A549 (cell line): ENCODE measurements around the gene TNFRSF19. TPM values are rescaled to one million over a fixed set of nuclear protein-coding genes. Genes with fewer than 3 reads are reported as not detected.

Experiments used
- ATAC-seq, 2 experiments: fragments of 200-7000 bp in 1 of 2; fragments of >200 bp in 1 of 2; cut with Nextera tagmentation in 1 of 2; cut with Tn5 transposase in 1 of 2; 3 replicates each; pipeline versions ENCODE4 v1.8.0 to v1.9.1; 2018 to 2020; ENCODE audit warnings: mild to moderate bottlenecking in 1 of 2, moderate library complexity in 1 of 2
- CTCF ChIA-PET: fragments of 300-600 bp; sonication (Branson Sonifier 250); formaldehyde crosslinking; extraction: SDS; loops from one replicate; lab custom pipeline; 2021; ENCODE audit warnings: antibody characterized with exemption, inconsistent platforms; lab: Yijun Ruan, JAX
- POLR2A ChIA-PET: fragments of 350-600 bp; formaldehyde crosslinking; extraction: SDS; loops from one replicate; lab custom pipeline; 2021; ENCODE audit warnings: antibody characterized with exemption, inconsistent platforms; lab: Yijun Ruan, JAX
- DNase-seq, 2 experiments: peaks; one replicate each; pipeline versions ENCODE4 v3.0.0 to v3.0.0-alpha.2; 2011 to 2016; ENCODE audit warnings: low read depth in 1 of 2, low spot score in 1 of 2
- FAIRE-seq: peaks from 2 replicates; lab custom pipeline; 2011; peaks lifted over from hg19 to GRCh38; lab: Jason Lieb, UNC
- H3K27ac ChIP-seq, 2 experiments: fragments of >200 bp; sonication (Bioruptor Twin); formaldehyde crosslinking; 3 replicates each; pipeline ENCODE4 v1.5.1; 2016 to 2017
- H3K4me1 ChIP-seq: fragments of >200 bp; sonication (Bioruptor Twin); formaldehyde crosslinking; 3 replicates; pipeline ENCODE4 v1.6.1; 2016
- H3K4me2 ChIP-seq: fragments of >200 bp; sonication (Bioruptor Twin); formaldehyde crosslinking; 3 replicates; pipeline ENCODE4 v1.6.1; 2016
- H3K4me3 ChIP-seq: fragments of >200 bp; sonication (Bioruptor Twin); formaldehyde crosslinking; 3 replicates; pipeline ENCODE4 v1.5.1; 2016
- H3K9me3 ChIP-seq: fragments of >200 bp; sonication (Bioruptor Twin); formaldehyde crosslinking; 3 replicates; pipeline ENCODE4 v1.6.1; 2016
- CBX2 ChIP-seq: fragments of 200-600 bp; sonication (generic); IDR thresholded peaks from 2 replicates; pipeline ENCODE4 v1.6.1; 2016; ENCODE audit warnings: low read depth, mild to moderate bottlenecking, borderline replicate concordance
- CEBPB ChIP-seq, 2 experiments: fragments of >200 bp in 1 of 2; sonication (Bioruptor Twin) in 1 of 2; formaldehyde crosslinking in 1 of 2; IDR thresholded peaks; 2 replicates each; pipeline ENCODE4 v1.6.1; 2012 to 2016
- CHD4 ChIP-seq: fragments of 200-600 bp; sonication (generic); IDR thresholded peaks from 2 replicates; pipeline ENCODE4 v1.6.1; 2016; ENCODE audit warnings: antibody characterized with exemption, mild to moderate bottlenecking, borderline replicate concordance
- EHF ChIP-seq: fragments of 250-450 bp; sonication (Bioruptor Pico); IDR thresholded peaks from 2 replicates; pipeline ENCODE4 v1.5.0; 2020; ENCODE audit warnings: mild to moderate bottlenecking
- EP300 ChIP-seq, 2 experiments: fragments of >200 bp; sonication (Bioruptor Twin); formaldehyde crosslinking; IDR thresholded peaks; 2 replicates in 1 of 2; 3 replicates in 1 of 2; pipeline ENCODE4 v1.6.1; 2016 to 2017
- FOSB ChIP-seq: fragments of 250-450 bp; sonication (Bioruptor Pico); IDR thresholded peaks from 2 replicates; pipeline ENCODE4 v1.5.0; 2020; ENCODE audit warnings: mild to moderate bottlenecking, moderate library complexity
- FOXS1 ChIP-seq: fragments of 250-450 bp; sonication (Bioruptor Pico); IDR thresholded peaks from 2 replicates; pipeline ENCODE4 v1.5.0; 2020; ENCODE audit warnings: mild to moderate bottlenecking, moderate library complexity
- GATA3 ChIP-seq: IDR thresholded peaks from 2 replicates; pipeline ENCODE4 v1.6.1; 2012; ENCODE audit warnings: borderline replicate concordance
- HES2 ChIP-seq: fragments of >200 bp; sonication (Bioruptor Twin); formaldehyde crosslinking; IDR thresholded peaks from 2 replicates; pipeline ENCODE4 v1.6.1; 2016
- JUN ChIP-seq, 2 experiments: fragments of >200 bp; sonication (Bioruptor Twin); formaldehyde crosslinking; IDR thresholded peaks; 2 replicates in 1 of 2; 3 replicates in 1 of 2; pipeline ENCODE4 v1.6.1; 2016 to 2017
- KDM1A ChIP-seq: fragments of 200-600 bp; sonication (generic); IDR thresholded peaks from 2 replicates; pipeline ENCODE4 v1.6.1; 2016; ENCODE audit warnings: low read depth, mild to moderate bottlenecking
- KDM5A ChIP-seq: fragments of 200-600 bp; sonication (generic); IDR thresholded peaks from 2 replicates; pipeline ENCODE4 v1.6.1; 2016; ENCODE audit warnings: antibody characterized with exemption, mild to moderate bottlenecking
- MAFK ChIP-seq: fragments of 450-650 bp; IDR thresholded peaks from 2 replicates; pipeline ENCODE4 v1.6.1; 2014; ENCODE audit not compliant: partially characterized antibody
- MAZ ChIP-seq: fragments of 150-350 bp; IDR thresholded peaks from 2 replicates; pipeline ENCODE4 v1.6.1; 2014; ENCODE audit warnings: antibody characterized with exemption, low read depth, low read length, borderline replicate concordance
- MYC ChIP-seq: IDR thresholded peaks from 2 replicates; pipeline ENCODE4 v1.6.1; 2012; ENCODE audit warnings: mild to moderate bottlenecking, inconsistent platforms, low read length, improper control_type of control experiment, borderline replicate concordance
- NFE2L2 ChIP-seq: fragments of 150-350 bp; conservative IDR thresholded peaks from 2 replicates; pipeline ENCODE4 v1.6.1; 2014; ENCODE audit warnings: low read length
- NPAS2 ChIP-seq: fragments of 250-450 bp; sonication (Bioruptor Pico); IDR thresholded peaks from 2 replicates; pipeline ENCODE4 v1.8.0; 2022; ENCODE audit warnings: mild to moderate bottlenecking, moderate library complexity, borderline replicate concordance
- PHF8 ChIP-seq: fragments of 200-600 bp; sonication (generic); IDR thresholded peaks from 2 replicates; pipeline ENCODE4 v1.6.1; 2016; ENCODE audit warnings: low read depth, mild to moderate bottlenecking, antibody characterized with exemption, moderate library complexity, borderline replicate concordance
- POLR2AphosphoS2 ChIP-seq: conservative IDR thresholded peaks from 2 replicates; pipeline ENCODE4 v1.6.1; 2012; ENCODE audit warnings: low read length, improper control_type of control experiment, inconsistent platforms
- RAD21 ChIP-seq, 2 experiments: fragments of >200 bp in 1 of 2; sonication (Bioruptor Twin) in 1 of 2; formaldehyde crosslinking in 1 of 2; IDR thresholded peaks in 1 of 2; conservative IDR thresholded peaks in 1 of 2; 2 replicates in 1 of 2; 3 replicates in 1 of 2; pipeline ENCODE4 v1.6.1; 2012 to 2018; ENCODE audit warnings: inconsistent platforms in 1 of 2
- RARB ChIP-seq: fragments of 250-450 bp; sonication (Bioruptor Pico); IDR thresholded peaks from 2 replicates; pipeline ENCODE4 v1.8.0; 2021; ENCODE audit warnings: mild to moderate bottlenecking, moderate library complexity
- REST ChIP-seq: fragments of 200-600 bp; sonication (generic); IDR thresholded peaks from 2 replicates; pipeline ENCODE4 v1.6.1; 2016; ENCODE audit warnings: antibody characterized with exemption, mild to moderate bottlenecking, moderate library complexity
- RFX5 ChIP-seq: fragments of 450-650 bp; IDR thresholded peaks from 2 replicates; pipeline ENCODE4 v1.7.1; 2014; ENCODE audit warnings: antibody characterized with exemption, mild to moderate bottlenecking, moderate library complexity
- USF2 ChIP-seq: fragments of 450-650 bp; IDR thresholded peaks from 2 replicates; pipeline ENCODE4 v1.6.1; 2014; ENCODE audit warnings: antibody characterized with exemption
- ZC3H11A ChIP-seq: fragments of 450-650 bp; IDR thresholded peaks from 2 replicates; pipeline ENCODE4 v1.6.1; 2014; ENCODE audit warnings: antibody characterized with exemption, mild to moderate bottlenecking
- whole genome bisulfite sequencing: methylation state at CpG from one replicate; pipeline ENCODE4 v1.1.6; 2017; ENCODE audit errors: missing lambda C conversion rate; 5-methylcytosine and 5-hydroxymethylcytosine counted together
- polyA plus RNA-seq, 4 experiments: library from polyadenylated mRNA; depleted of rRNA in 3 of 4; stranded (reverse); fragments of >200 nt; fragmentation: RNase III in 1 of 4; extraction: RNeasy Plus Mini Kit Qiagen cat#74134 plus additional on column Dnase treatment in 1 of 4; gene quantifications; 2 replicates in 3 of 4; 3 replicates in 1 of 4; pipeline ENCODE4 v1.2.3, GENCODE V29; 2011 to 2017

TNFRSF19 gene
- polyA plus RNA-seq, 2 of the 4 experiments (the other 2 are of a cell fraction), result 1.2 to 1.9 TPM

GRCh38 chr13:23612731-23613130, 42.5 kb downstream of the TNFRSF19 start:
- no peak overlapping the region for H3K27ac ChIP-seq
- H3K9me3 ChIP-seq, result no peaks in the 10 kb centered on the region
- DNase-seq, result no peak
- no peak for FAIRE-seq
- 82% methylated on average over 2 of the region's 2 CpGs for WGBS
- peaks cover 12% of the 10 kb centered on the region; the same call in 2 of the 3 replicates for H3K4me1 ChIP-seq
- TF ChIP-seq HES2, result no peak
- no peak for TF ChIP-seq ZC3H11A
- no peak for TF ChIP-seq FOXS1
- TF ChIP-seq NFE2L2, result no peak
- TF ChIP-seq JUN (IDR thresholded peaks at IDR 0.05), result no peak
- TF ChIP-seq RAD21 (conservative IDR thresholded peaks at IDR 0.05 in 1 of 2, IDR thresholded peaks at IDR 0.05 in 1 of 2), result no peak
- no peak for TF ChIP-seq EP300 (IDR thresholded peaks at IDR 0.05)
- TF ChIP-seq KDM5A, result no peak
- TF ChIP-seq USF2, result no peak
- no peak for TF ChIP-seq MAZ
- TF ChIP-seq FOSB (CRISPR knock-in tag), result no peak
- TF ChIP-seq NPAS2 (CRISPR knock-in tag), result no peak
- TF ChIP-seq POLR2AphosphoS2, result no peak
- no peak for TF ChIP-seq KDM1A
- POLR2A ChIA-PET, result no interaction called here
- no peak overlapping the region for H3K4me2 ChIP-seq
- no peak for ATAC-seq
- no peak overlapping the region for H3K4me3 ChIP-seq
- CTCF ChIA-PET, result no interaction called here

GRCh38 chr13:23613596-23613995, 43.4 kb downstream of the TNFRSF19 start:
- FAIRE-seq (no peak), DNase-seq (no peak), ATAC-seq (no peak)
- H3K4me1 ChIP-seq, result peaks cover 20% of the 10 kb centered on the region
- no peak overlapping the region for H3K4me2 ChIP-seq
- TF ChIP-seq FOXS1 (no peak), RFX5 (no peak), CBX2 (no peak)
- H3K27ac ChIP-seq, result no peak overlapping the region
- no peak overlapping the region for H3K4me3 ChIP-seq
- 55% methylated on average over 2 of the region's 3 CpGs for WGBS
- no peaks in the 10 kb centered on the region for H3K9me3 ChIP-seq
- ChIA-PET CTCF (interaction anchor here (0.9 kb wide), 1 partner anchor 146 kb away, joined by 3 read pairs; no protein-coding TSS in a partner anchor), POLR2A (no interaction called here)

- ATAC-seq (no peak), DNase-seq (no peak), FAIRE-seq (no peak)
- TF ChIP-seq HES2 (no peak), MAZ (no peak), RARB (CRISPR knock-in tag) (no peak), NPAS2 (CRISPR knock-in tag) (no peak), CHD4 (no peak), MYC (no peak), MAFK (no peak), EHF (CRISPR knock-in tag) (no peak), PHF8 (no peak), GATA3 (no peak), CEBPB (IDR thresholded peaks at IDR 0.05) (no peak), REST (no peak), JUN (IDR thresholded peaks at IDR 0.05) (no peak)
- peaks cover 14% of the 10 kb centered on the region for H3K4me1 ChIP-seq
- no peak overlapping the region for H3K27ac ChIP-seq
- H3K4me3 ChIP-seq, result no peak overlapping the region
- H3K4me2 ChIP-seq, result no peak overlapping the region
- WGBS, result 69% methylated on average over 15 of the region's 15 CpGs
- H3K9me3 ChIP-seq, result no peaks in the 10 kb centered on the region
- ChIA-PET POLR2A (no interaction called here), CTCF (no interaction called here)
Observed at GRCh38 chr13:23615395-23616081, 45.3 kb downstream of the TNFRSF19 start.
